Measurements from ENCODE around the gene HLA-DMA. TPM values are rescaled to one million over a fixed set of nuclear protein-coding genes. Genes with fewer than 3 reads are reported as not detected.
"Not testable (repeated sequence)": the region's sequence is repeated elsewhere in the genome, so short reads cannot be mapped to it uniquely, and the experiment has no call there.

Gene HLA-DMA
- total RNA-seq, 4 donors from 2014 or later, result 10.7 to 41.5 (median 27.3) TPM

DNA sequence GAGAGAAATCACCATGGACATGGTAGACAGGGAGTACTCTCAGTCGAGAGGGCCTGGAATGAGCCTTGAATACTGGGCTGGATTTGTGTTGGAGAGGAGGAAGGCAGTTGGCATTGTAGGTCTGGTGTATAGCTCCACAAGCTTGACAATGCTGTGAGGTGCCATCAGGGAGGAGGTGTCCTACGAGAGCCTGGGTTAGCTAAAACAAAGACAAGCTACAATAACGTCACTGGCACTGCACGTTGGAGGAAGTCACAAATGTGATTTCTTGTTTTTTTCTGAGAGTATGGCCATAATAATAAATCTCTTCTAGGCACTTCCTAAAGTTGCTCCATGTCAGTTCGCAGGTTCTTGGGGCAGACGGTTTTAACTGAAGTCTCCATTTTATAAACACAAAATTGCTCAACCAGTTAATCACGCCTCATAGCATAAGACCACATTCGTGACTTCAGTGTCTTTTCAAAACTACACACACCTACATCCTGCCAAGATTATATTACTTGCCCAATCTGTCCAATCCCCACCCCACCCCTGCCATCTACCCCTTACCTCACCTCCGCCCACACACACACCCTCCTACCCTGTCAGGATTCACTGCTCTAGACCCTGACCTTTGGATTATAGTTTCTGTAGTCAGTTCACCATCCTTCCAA is 7.7 kb downstream of the HLA-DMA start:
- no peaks in the 10 kb centered on the region for H3K9me3 ChIP-seq
- no peaks in the 10 kb centered on the region for H3K36me3 ChIP-seq
- peak in 1 of 2 donors; percentile 20 for DNase-seq
- TF ChIP-seq CTCF (IDR thresholded peaks at IDR 0.05), result no peak
- TF ChIP-seq POLR2A (IDR thresholded peaks at IDR 0.05), result no peak
- WGBS, 2 donors, result 58 to 60% methylated on average over 9 of the region's 9 CpGs
- H3K27me3 ChIP-seq, result no peaks in the 10 kb centered on the region
- intact Hi-C loops (cut with DNase I), result no loop called here
- H3K4me1 ChIP-seq, result peaks cover 30% of the 10 kb centered on the region in 2 donors
- H3K27ac ChIP-seq, result peak overlapping the region in 2 of 3 donors; percentile 49 to 60
- H3K4me3 ChIP-seq (replicated peaks in 1 of 3), result no peak overlapping the region

- TF ChIP-seq POLR2A (IDR thresholded peaks at IDR 0.05) (no peak), CTCF (IDR thresholded peaks at IDR 0.05) (no peak)
- Histone ChIP-seq H3K27ac (peak overlapping the region in 2 of 3 donors; percentile 49 to 60), H3K36me3 (no peaks in the 10 kb centered on the region), H3K4me3 (replicated peaks in 1 of 3) (no peak overlapping the region), H3K4me1 (peaks cover 30 to 36% of the 10 kb centered on the region in 2 donors), H3K9me3 (no peaks in the 10 kb centered on the region), H3K27me3 (no peaks in the 10 kb centered on the region)
- 77 to 90% methylated on average over 4 of the region's 4 CpGs for WGBS, 2 donors
- intact Hi-C loops (cut with DNase I), result no loop called here
- DNase-seq, result no peak
Measured at GRCh38 chr6:32943864-32944649, 8.8 kb downstream of the HLA-DMA start.

DNA sequence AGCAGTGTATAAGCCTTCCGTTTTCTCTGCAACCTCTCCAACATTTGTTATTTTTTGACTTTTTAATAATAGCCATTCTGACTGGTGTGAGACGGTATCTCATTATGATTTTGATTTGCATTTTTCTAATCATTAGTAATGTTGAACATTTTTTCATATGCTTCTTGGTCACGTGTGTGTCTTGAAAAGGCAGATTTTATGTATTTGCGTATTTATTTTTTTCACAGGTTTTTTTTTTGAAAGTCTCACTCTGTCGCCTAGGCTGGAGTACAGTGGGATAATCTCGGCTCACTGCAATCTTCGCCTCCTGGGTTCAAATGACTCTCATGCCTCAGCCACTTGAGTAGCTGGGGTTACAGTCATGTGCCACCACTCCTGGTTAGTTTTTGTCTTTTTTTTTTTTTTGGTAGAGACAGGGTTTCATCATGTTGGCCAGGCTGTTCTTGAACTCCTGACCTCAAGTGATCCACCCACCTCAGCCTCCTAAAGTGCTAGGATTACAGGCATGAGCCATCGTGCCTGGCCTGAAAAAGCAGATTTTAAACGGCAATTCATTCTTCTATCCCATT is 10.3 kb downstream of the HLA-DMA start:
- H3K4me3 ChIP-seq (replicated peaks in 1 of 3); H3K9me3 ChIP-seq; H3K36me3 ChIP-seq; intact Hi-C loops (cut with DNase I); H3K27me3 ChIP-seq: not testable (repeated sequence)
- Histone ChIP-seq H3K27ac (peak overlapping the region; percentile 95 to 98 (median 98)), H3K4me1 (peaks cover 30 to 36% of the 10 kb centered on the region in 2 donors)
- WGBS, 2 donors, result 80 to 83% methylated on average over 9 of the region's 9 CpGs
- DNase-seq, result peak in 1 of 2 donors; percentile 9

- 26 to 28% methylated on average over 7 of the region's 7 CpGs for WGBS, 2 donors
- H3K4me1 ChIP-seq, result peaks cover 39 to 41% of the 10 kb centered on the region in 2 donors
- no peaks in the 10 kb centered on the region for H3K27me3 ChIP-seq
- TF ChIP-seq CTCF (IDR thresholded peaks at IDR 0.05) (no peak), POLR2A (IDR thresholded peaks at IDR 0.05) (peak in 1 of 2 donors; percentile 2)
- H3K36me3 ChIP-seq, result no peaks in the 10 kb centered on the region
- H3K27ac ChIP-seq, result peak overlapping the region; percentile 95 to 98 (median 98)
- peak; percentile 80 for DNase-seq
- H3K9me3 ChIP-seq, result no peaks in the 10 kb centered on the region
- intact Hi-C loops (cut with DNase I), result no loop called here
- no peak overlapping the region for H3K4me3 ChIP-seq (replicated peaks in 1 of 3)
Measured at GRCh38 chr6:32941214-32941768, 11.6 kb downstream of the HLA-DMA start.

DNA sequence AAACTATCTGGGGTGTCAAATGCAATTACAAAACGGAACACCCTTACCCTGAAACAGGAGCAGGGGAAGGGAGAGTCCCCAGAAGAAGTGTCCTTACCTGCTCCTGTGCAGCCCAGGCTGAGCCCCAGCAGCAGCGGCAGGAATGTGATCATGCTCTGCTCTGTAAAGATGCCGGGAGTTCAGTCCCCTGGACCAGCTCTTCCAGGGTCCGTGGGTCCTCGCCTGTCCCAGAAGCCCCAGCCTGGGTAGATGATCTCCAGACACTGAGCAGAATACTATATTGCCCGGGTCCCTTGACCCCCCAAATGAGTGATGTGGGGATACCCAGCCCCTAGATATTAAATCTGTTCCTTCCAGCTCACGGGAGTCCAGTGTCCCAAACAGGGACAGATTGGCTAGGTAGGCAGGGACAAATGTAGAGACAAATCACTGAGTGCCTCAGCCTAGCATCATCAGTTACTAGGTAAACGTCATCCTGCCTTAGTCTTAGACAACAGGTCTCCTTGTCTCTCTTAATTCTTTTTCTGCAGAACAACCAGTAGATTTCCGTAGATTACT is 12.2 kb downstream of the HLA-DMA start, which contains the start of gene HLA-DMB:
Gene HLA-DMB (minus strand): TSS at position 373 of the 558 bp plus-strand sequence. CDS start 221 bp downstream, at position 152.
- Histone ChIP-seq H3K27me3 (no peaks in the 10 kb centered on the region), H3K4me1 (peaks cover 45% of the 10 kb centered on the region in 2 donors), H3K36me3 (no peaks in the 10 kb centered on the region), H3K9me3 (no peaks in the 10 kb centered on the region), H3K4me3 (replicated peaks in 1 of 3) (peak within 1 kb of the TSS in 2 of 3 donors; percentile 22 to 27), H3K27ac (peak within 1 kb of the TSS; percentile 95 to 98 (median 98))
- intact Hi-C loops (cut with DNase I), result no loop called here
- 7 to 14% methylated on average over 7 to 9 of the region's 9 CpGs for WGBS, 2 donors
- peak; percentile 65 to 67 for DNase-seq
- TF ChIP-seq POLR2A (IDR thresholded peaks at IDR 0.05) (peak in 1 of 2 donors; percentile 62), CTCF (IDR thresholded peaks at IDR 0.05) (no peak)

All from thyroid gland (tissue), 4 donors.